ENCODE results near the gene POT1.
A peak's percentile ranks its signal among the peaks of the same experiment; 100 is the strongest.

POT1 gene

DNA sequence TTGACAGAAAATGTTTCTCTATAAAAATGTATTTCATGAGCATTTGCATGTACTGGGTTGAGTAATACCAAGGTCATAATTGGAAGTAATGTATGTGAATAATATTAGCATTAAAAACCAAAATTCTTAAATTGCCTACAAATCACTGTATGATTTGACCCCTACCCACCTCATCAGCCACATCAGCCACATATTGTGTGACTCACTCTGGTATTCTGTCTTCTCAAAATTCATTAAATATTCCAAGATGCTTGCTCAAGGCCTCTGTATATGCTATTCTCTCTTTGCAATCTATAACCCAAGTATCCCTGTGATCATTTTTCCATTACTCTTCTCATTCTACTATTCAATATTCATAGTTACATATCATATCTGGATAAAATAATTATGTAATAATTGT is 21.4 kb downstream of the POT1 start:
- DNase-seq = no peak

DNA sequence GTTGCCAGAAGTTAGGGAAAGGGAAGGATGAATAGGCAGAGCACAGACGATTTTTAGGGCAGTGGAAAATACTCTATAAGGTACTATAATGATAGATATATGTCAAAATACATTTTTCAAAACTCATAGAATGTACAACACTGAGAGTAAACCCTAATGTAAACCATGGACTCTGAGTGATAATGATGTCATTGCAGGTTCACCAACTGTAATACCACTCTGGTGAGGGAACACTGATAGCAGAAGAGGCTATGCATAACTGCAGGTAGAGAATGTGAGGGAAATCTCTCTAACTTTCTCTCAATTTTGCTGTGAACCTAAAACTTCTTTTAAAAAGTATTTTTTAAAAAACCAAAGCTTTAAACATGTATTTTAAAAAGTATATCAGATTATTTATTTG is 22.1 kb downstream of the POT1 start:
- DNase-seq = no peak

DNA sequence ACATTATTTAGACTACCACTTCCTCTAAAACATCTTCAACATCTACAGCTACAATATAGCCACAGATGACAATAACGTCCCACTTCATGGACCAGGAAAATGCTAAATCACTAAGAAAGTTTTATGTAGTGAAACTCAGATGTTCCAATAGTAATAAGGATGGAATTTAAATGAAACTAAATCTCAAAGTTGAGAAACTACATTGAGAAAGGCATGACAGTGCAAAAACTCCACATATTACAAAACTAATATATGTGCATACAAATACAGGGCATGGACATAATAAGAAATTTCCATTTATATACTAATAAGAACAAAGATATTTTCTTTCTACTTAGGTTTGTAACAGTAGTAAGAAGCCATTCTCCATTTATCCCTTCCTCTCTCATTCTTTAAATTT is 31.1 kb downstream of the POT1 start:
- DNase-seq = no peak

DNA sequence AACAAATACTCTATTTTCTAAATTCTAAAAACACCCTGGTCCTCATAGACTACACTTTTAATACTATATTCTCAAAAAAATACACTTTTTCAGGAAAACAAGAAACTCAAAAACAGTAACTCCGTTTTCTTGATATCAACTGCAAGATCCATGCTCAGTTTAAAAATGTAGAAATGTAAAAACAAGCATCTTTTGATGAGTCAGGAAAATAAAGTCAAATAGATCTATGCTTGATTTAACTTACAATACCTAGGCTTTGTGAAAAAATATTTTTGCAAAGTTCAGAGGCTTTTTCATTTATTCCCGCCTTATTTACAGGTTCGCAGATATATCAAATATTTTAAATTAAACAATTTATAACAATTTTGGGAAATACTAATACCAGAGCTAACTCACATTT is 33.6 kb downstream of the POT1 start:
- DNase-seq = no peak

DNA sequence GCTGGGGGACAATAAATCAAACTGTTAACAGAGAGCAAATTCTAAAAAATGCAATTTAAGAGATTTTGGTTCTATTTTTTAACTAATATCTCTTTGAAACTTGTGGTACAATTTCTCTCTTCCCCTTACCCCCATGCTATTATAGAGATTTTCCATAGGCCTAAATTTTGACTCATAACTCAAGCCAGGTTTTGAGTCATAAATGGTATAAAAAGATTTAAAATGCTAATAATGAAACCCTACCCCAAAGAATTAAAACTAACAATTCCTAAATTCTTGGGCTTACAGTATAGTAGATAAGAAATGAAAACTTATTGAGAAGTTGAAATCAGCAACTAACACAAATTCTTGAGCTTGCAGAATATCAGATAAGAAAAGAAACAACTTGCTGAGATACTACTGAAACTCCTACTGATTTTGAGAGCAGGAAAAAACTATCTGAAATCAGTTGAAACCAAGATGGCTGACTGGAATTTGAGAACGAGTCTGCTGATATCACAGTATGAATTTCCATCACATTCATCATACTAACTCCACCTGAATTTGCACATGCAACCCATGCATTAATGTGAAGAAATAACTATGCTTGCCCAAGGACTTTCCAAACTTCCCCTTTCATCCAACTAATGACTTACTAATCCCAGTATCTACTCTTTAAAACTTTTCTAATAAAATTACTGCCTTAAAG is 36.3 kb downstream of the POT1 start:
- no peak for DNase-seq

DNA sequence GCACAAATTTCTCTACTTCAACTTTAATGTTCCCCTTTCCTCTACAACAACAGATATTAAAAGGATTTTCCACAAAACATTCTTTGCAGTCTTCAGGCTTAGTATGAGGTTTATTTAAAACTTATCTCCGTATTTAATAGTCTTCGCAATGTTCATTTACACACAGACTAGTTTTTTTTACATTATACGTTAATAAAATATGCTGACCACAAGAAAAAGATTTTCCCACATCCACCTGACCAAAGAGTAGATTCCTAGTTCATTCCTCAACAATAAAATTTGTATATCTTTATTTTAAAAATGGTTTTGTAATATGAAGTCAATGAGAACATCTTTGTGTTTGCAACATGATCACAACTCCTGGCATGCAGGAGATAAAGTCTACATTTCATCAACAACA is 42.4 kb downstream of the POT1 start:
- no peak for DNase-seq

DNA sequence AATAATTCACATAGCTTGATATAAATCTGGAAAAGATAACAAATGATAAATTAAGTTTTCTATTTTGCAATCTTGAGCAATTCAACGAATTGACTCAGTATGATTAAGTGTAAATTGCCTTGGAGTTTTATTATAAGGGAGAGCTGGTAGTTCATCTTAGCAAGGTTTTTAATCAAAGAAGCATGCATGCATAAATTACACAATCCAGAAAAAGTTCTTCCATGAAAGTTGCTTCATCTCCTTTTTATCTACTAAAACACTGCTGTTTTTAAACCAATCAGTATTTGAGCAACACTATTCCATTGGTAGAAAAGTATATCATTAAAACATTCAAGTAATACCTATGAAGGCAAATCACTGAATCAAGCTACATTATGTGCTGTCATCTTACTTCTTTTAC is 47.6 kb downstream of the POT1 start:
- no peak for DNase-seq

DNA sequence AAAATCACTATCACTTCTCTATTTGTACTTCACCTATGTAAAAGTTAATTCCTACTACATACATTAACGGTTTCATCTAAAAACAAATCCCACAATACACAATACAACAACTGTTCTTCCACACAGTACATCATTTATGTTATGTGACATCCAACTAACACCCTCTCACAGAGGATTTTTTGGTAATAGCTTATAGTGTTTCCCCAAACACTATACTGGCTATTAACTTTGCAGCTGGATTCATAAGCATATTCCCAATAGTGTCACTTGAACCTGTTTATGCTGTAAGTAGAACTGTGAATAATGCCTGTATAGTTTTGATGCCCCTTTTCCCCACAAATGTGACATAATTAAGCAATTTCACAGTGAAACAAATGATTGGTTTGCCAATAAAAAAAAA is 49.9 kb downstream of the POT1 start:
- no peak for DNase-seq

DNA sequence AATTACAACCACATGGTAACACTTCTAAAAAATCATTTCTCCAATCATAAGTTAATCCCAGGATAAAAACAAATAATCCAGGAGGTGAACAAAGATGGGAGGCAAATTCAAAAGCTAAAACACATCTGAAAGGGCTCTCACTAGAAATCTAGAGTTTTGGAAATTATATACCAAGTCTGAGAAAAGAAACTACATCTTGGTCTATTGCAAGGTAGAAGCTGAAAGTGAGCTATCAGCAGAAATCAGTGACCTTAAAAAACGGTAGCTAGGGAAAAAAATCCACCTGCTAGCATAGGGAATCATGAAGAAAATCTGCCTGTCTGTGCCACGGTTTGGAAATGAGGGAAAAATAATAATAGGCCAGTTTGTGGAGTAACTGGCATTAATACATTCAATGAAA is 50.5 kb downstream of the POT1 start:
- no peak for DNase-seq

DNA sequence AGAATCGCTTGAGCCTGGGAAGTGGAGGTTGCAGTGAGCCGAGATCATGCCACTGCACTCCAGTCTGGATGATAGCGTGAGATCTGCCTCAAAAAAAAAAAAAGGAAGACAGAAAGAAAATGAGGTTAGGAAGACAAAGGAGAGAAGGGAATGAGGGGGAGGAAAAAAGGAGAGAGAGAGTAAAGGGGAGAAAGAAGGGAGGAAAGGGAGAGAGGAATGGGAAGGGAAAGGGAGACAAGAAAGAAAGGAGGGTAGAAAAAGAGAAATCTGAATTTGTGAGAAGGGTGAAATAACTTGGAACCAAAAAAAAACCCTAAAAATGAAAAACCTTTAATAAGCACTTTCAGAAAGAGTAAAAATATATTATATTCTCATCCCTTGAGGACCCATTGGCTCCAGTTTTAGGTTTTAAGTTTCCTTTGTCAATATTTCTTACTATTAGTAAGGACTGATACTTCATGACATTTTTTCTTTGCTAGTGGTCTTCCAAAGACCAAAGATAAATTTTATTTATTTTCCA is 54.9 kb downstream of the POT1 start:
- DNase-seq = no peak

DNA sequence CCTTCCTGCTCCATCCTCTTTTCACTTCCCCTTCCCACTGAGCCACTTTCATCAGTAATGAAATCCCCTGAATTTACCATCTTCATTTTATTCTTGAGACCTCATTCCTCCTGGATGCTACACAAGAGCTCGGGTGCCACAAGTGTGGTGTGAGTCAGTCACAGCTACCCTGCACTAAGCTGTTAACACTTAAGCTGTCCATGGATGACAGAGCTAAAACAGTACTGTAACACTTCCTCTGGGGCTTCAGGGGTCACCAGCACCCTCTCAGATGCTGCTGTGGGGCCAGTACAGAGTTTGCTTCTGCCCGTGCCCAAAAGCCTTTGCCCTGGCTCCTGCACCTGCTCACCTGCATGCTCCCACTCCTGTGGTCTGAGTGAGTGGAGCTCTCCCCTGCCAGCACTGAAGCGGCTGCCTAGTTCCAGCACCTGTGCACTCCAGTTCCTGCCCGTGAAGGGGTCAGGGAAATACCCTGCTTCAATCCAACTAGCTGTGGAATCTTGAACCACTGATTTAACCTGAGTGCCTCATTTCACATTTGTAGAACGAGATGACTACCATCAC is 71.9 kb downstream of the POT1 start:
- DNase-seq = no peak

DNA sequence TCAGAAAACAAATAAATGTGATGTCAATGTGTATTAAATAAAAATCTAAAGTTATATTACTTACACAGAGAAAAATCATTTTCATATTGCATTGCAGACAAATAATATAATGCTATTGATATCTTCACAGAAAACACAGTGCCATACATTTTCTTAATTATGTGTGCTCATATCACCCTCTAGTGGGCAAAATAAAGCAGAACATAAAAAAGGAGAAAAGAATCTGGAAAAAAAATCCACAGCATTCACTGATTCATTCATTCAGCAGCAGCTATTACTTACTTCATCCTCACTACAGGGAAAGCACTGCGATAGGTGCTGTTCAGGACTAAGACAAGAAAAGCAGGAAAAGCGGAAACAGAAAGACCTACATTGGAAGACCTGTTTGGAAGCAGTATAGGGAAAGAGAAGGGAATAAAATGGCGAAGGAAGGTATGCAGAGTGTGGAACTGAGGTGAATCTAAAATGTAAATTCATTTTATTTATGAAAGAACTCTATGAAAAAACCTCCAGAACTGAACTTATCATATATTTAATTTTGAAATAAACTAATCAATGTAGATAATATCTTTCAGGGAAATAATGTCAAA is 73.2 kb downstream of the POT1 start:
- no peak for DNase-seq

DNA sequence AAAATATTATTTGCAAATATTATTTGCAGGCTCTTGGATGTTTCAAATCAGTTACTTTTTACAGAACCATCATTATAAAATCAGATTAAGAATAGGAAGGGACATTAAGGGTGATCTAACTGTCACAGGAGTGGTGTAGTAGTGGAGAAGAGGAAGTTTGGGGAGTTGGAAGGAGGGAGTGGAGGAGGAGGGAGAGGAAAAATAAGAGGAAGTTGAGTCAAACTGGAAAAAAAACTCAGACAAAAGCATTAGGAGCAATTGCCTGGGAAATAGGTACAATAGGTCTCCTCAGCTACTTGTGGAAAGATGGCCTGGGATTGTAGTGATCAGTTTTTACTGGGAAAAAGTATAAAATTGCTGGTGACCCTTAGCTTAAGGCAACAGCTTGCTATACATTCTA is 86.3 kb downstream of the POT1 start:
- no peak for DNase-seq

DNA sequence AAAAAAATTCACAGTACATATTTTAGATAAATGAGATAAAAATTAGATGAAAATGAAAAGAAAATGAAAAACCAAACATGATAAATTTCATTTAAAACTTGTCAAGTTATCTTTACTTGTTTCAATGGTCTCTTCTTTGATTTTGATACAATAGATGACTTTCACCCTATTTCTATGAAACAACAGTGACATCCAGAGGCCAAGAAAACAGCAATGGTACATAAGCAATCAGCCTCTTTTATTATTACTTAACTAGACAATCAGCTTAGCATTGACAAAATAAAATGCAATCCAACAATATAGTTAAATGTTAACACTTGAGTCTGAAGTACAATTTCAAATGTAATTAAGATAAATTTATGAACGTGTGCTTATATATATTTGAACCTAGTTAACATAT is 89.2 kb downstream of the POT1 start:
- DNase-seq = peak; percentile 1

DNA sequence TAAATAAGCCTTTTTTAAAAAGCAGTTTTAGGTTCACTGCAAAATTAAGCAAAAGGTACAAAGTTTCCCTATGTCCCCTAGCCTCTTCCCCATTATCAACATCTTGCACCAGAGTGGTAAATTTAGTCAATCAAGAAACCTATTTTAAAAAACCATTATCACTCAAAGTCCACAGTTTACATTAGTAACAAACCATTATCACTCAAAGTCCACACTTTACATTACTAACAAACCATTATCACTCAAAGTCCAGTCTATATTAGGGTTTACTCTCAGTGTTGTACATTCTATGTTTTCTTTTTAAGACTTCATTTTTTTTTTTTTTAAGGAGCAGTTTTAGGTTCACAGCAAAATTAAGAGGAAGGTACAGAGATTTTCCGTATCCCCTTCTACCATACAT is 89.9 kb downstream of the POT1 start:
- DNase-seq = no peak

DNA sequence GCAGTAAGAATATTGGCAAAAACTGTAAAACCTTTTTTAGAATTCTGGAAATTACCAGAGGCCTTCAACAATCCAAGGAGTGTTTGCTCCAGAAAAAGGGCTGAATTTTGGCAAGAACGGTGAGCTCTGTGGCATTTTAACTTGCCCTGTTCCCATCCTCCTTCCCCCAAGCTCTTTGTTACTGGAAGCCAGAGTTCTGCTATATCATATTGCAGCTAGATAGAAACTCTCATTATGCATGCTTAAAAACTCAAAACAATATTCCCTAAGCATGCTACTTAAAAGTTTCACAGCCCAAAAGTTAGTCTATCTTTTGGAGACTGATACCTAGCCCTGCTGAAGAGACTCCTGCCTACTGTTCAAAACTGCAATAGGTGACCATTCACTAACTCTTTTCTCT is 93.5 kb downstream of the POT1 start:
- DNase-seq = no peak

DNA sequence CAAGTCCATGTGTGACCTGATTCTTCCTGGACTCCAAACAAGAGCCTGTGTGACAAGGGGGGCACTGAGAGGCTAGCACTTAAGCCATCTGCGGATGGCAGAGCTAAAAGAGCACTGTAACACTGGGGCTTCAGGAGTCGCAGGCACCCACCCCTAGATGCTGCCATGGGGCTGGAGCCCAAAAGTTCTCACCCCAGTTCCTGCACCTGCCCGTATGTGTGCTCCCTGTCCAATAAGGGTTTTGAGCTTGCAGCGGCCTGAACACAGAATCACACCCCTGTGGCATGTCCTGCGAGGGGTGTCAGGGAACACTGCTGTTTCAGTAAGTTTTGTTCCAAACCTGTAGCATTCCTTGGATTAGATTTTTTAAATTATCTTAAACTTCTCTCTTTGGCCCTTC is 110.8 kb downstream of the POT1 start:
- DNase-seq = no peak

DNA sequence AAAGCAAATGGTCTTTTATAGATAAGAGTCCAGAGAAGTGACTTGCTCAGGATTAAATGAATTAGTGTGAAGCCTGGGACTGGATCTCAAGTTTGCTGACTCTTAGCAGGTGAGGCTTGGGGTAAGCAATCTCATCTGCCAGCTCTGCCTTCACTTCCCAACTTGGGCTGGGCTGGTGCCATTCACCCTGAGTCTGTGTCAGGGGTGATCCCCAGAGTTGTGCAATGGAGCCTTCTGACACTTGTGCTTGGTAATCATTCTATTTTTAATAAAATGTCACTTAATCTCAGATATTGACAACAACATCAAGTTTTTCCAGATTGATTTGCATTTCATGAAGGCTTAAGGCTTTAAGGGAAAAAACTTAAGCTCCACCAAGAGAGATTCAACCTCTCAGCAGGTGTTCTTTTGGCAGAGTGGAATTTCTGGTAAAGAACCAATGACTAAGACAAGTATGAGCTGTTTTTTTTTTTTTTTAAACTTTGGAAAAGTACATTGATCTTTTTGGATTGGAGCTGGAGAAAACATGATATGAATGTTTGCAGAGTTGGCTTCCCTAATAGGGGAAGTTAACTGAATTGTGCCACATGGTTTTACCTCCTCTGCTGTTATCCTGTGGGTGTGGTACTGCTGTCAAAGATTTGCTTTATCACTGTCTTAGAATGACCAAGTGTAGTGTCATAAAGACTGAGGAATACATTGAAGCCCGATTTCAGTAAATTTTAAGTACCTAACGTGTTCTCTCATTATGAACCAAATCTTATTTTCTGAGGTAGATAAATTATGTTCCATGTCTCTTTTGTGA is 115.4 kb downstream of the POT1 start:
- no peak for DNase-seq

DNA sequence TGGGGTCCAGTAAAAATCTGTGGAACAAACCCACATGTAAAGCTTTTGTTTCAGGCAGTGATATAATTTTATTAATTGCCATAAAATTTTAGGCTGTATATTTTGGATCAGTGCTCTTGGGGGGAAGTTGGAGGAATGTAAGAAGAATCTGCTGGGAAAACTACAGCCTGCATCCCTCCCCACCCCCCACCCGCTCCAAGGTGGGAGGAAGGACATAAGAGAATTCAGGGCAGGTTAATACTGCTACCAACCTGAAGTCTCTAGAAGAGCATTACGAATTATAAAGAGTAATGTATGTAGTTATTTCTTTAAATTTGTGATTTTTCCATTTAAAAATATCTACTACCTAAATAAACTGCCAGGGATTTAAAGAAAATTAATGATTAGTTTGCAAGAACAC is 116.9 kb downstream of the POT1 start:
- DNase-seq = no peak

DNA sequence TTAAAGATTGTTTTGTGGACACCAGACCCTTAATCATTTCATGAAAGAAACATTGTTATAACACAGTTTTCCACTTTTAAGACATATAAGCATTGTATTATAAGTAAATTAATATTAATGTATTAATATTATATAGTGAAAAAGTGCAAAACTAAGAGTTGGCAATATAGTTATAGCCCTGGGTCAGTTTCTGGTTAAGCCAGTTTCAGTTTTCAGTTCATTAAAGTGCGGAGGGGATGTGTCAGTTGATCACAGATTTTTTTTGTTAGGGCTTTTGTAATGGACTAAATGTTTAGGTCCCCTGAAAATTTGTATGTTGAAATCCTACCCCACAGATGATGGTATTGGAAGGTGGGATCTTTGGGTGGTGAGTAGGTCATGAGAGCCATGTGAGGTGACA is 118.3 kb downstream of the POT1 start:
- DNase-seq = no peak

DNA sequence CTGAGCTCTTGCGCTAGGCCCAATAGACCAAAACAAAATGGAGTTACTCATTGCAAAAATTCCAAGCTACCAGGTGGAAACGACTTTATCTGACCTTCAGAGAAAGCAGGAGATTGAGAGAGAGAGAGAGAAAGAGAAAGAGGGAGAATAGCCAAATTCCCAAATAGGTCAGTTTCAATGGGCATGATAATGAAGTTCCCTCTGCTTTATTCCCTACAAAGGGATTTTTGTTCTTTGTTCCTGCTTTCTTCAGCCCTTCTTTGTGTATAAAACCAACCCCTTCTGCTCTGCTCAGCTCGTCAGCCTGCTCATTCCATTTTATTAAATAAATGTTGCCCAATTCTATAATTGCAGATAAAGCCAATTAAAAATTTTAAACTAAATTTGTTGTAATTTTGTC is 119.0 kb downstream of the POT1 start:
- no peak for DNase-seq

DNA sequence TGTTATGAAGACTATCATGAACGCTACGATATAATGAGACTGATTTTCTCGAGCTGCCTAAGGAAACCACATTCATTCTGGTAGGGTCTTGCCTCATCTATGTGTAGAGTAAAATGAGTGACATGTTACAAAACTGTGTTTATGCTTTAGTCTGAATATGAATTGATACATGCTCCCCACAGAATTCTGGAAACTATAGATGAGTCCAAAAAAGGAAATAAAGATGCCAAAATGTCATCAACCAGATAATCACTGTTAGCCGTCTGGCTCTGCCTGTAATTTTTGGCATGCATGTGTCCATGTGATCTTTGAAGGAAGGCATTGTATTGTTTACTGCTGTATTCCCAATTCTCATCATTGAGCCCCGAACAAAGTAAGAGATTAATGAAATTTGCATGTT is 121.4 kb downstream of the POT1 start:
- no peak for DNase-seq

DNA sequence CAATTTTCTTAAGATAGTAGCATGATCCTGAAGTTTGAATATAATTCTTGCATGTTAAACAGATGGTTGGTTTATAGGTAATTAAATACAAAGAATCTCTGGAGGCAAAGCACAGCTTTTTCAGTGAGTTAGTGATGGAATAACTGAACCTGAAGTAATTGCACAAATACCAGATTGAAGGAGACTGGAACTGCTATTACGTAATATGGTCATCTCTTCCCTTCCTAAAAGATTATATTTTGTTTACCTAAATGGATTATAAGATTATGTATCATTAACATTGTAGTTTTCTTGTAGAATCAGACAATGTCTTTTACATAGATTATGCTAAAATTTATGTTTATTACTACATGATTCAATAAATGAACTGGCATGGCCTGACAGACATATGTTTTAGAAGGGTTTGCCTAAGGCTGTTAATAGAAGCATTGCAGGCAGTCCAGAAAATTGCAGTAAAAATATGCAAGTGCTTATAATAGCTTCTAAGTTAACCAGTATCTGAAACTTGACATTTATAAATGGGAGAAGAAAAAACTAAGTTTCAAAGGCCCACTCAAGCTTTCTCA is 128.2 kb downstream of the POT1 start:
- DNase-seq = no peak

DNA sequence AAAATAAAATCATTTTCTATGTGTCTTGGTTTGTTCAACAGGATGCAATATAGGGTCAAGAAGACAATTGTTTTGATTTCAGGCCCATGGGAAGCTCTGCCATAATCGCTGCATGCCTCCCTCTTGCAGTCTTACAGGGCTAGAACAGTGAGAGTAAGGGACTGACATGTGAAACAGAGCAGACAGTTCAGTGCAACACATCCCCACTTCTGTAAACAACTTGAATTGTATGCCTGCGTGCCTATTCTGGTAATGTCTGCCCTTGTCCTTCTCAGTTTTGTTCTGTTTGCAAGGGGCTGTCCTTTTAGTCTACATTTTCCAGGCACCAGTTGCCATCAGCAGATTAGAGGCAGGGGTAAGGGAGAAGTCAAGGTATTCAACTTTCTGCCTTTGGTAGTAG is 129.2 kb downstream of the POT1 start:
- DNase-seq = no peak
